Osteocyte (in vitro differentiated cells): Measurements from ENCODE around the gene MRPS6. TPM values are rescaled to one million over a fixed set of nuclear protein-coding genes. Genes with fewer than 3 reads are reported as not detected.

Experiments used
- DNase-seq: peaks from one replicate; pipeline ENCODE4 v3.0.0; 2021; ENCODE audit warnings: mixed read lengths; ENCODE audit not compliant: unreplicated experiment; ENCODE audit errors: extremely low spot score
- H3K27ac Mint-ChIP-seq: one replicate; pipeline ENCODE4 v1.8.0; 2021; ENCODE audit warnings: mild to moderate bottlenecking, mixed read lengths; ENCODE audit not compliant: unreplicated experiment
- H3K27me3 Mint-ChIP-seq: one replicate; pipeline ENCODE4 v1.8.0; 2021; ENCODE audit warnings: mixed read lengths; ENCODE audit not compliant: unreplicated experiment
- H3K36me3 Mint-ChIP-seq: one replicate; pipeline ENCODE4 v1.8.0; 2021; ENCODE audit warnings: mixed read lengths; ENCODE audit not compliant: unreplicated experiment
- H3K4me1 Mint-ChIP-seq: one replicate; pipeline ENCODE4 v1.8.0; 2021; ENCODE audit warnings: mixed read lengths; ENCODE audit not compliant: unreplicated experiment
- H3K4me3 Mint-ChIP-seq: one replicate; pipeline ENCODE4 v1.8.0; 2021; ENCODE audit warnings: mild to moderate bottlenecking, moderate library complexity, mixed read lengths; ENCODE audit not compliant: unreplicated experiment
- H3K9me3 Mint-ChIP-seq: one replicate; pipeline ENCODE4 v1.8.0; 2021; ENCODE audit warnings: mixed read lengths; ENCODE audit not compliant: unreplicated experiment
- CTCF ChIP-seq: fragments of 200-600 bp; sonication (generic); IDR thresholded peaks from 2 replicates; pipeline ENCODE4 v1.5.0; 2021; ENCODE audit warnings: antibody characterized with exemption, mild to moderate bottlenecking, moderate library complexity
- total RNA-seq: library from RNA; stranded (reverse); gene quantifications from 2 replicates; pipeline ENCODE4 v1.2.1, GENCODE V29; 2021

MRPS6 gene
- total RNA-seq, 1 donor from 2014 or later = 124 TPM

- H3K4me3 Mint-ChIP-seq = no peak overlapping the region
- no peaks in the 10 kb centered on the region for H3K27me3 Mint-ChIP-seq
- H3K9me3 Mint-ChIP-seq = peaks cover 4% of the 10 kb centered on the region
- H3K27ac Mint-ChIP-seq = peak overlapping the region; percentile 71
- peak; percentile 49 for DNase-seq
- H3K4me1 Mint-ChIP-seq = peaks cover 66% of the 10 kb centered on the region
- peaks cover 3% of the 10 kb centered on the region for H3K36me3 Mint-ChIP-seq
- TF ChIP-seq CTCF = no peak
Measured at GRCh38 chr21:34037009-34037795, 36.2 kb upstream of the MRPS6 start.

GRCh38 chr21:34039678-34040382 lies 33.5 kb upstream of the MRPS6 start:
- H3K36me3 Mint-ChIP-seq = no peaks in the 10 kb centered on the region
- DNase-seq = no peak
- H3K4me1 Mint-ChIP-seq = peaks cover 44% of the 10 kb centered on the region
- H3K4me3 Mint-ChIP-seq = no peak overlapping the region
- H3K9me3 Mint-ChIP-seq = peaks cover 4% of the 10 kb centered on the region
- H3K27me3 Mint-ChIP-seq = no peaks in the 10 kb centered on the region
- H3K27ac Mint-ChIP-seq = peak overlapping the region; percentile 32
- no peak for TF ChIP-seq CTCF

- TF ChIP-seq CTCF = no peak
- H3K27ac Mint-ChIP-seq = no peak overlapping the region
- H3K4me3 Mint-ChIP-seq = no peak overlapping the region
- H3K27me3 Mint-ChIP-seq = no peaks in the 10 kb centered on the region
- H3K36me3 Mint-ChIP-seq = no peaks in the 10 kb centered on the region
- H3K9me3 Mint-ChIP-seq = no peaks in the 10 kb centered on the region
- peaks cover 17% of the 10 kb centered on the region for H3K4me1 Mint-ChIP-seq
- DNase-seq = no peak
Measured at GRCh38 chr21:34042735-34043134, 30.6 kb upstream of the MRPS6 start.

GRCh38 chr21:34043333-34043732 lies 30.0 kb upstream of the MRPS6 start:
- Mint-ChIP-seq H3K4me3 (no peak overlapping the region), H3K4me1 (peaks cover 12% of the 10 kb centered on the region), H3K36me3 (no peaks in the 10 kb centered on the region), H3K27me3 (no peaks in the 10 kb centered on the region), H3K27ac (no peak overlapping the region), H3K9me3 (no peaks in the 10 kb centered on the region)
- no peak for DNase-seq
- no peak for TF ChIP-seq CTCF

GRCh38 chr21:34046917-34047316 lies 26.5 kb upstream of the MRPS6 start:
- TF ChIP-seq CTCF = no peak
- H3K27me3 Mint-ChIP-seq = no peaks in the 10 kb centered on the region
- no peak overlapping the region for H3K27ac Mint-ChIP-seq
- H3K36me3 Mint-ChIP-seq = no peaks in the 10 kb centered on the region
- no peak for DNase-seq
- H3K4me1 Mint-ChIP-seq = peaks cover 1% of the 10 kb centered on the region
- no peak overlapping the region for H3K4me3 Mint-ChIP-seq
- peaks cover 5% of the 10 kb centered on the region for H3K9me3 Mint-ChIP-seq
